ENCODE data around the gene ZNF488. TPM values are rescaled to one million over a fixed set of nuclear protein-coding genes. Genes with fewer than 3 reads are reported as not detected.

The ZNF488 gene
- polyA plus RNA-seq, 1 donor from 2014 or later, result 0.85 TPM

- H3K4me3 ChIP-seq (ENCODE audit: low read length), result no peak overlapping the region
- H3F3A ChIP-seq (ENCODE audit: insufficient read depth, low read length, poor library complexity, severe bottlenecking), result no peaks in the 10 kb centered on the region
- H3K9me2 ChIP-seq (ENCODE audit: insufficient read depth, low read length), result no peaks in the 10 kb centered on the region
- H3K27ac ChIP-seq (ENCODE audit: low read length), result no peak overlapping the region
- no peak overlapping the region for H3K4me2 ChIP-seq (ENCODE audit: low read length)
- H3K9me3 ChIP-seq (ENCODE audit: low read length), result no peaks in the 10 kb centered on the region
- no peaks in the 10 kb centered on the region for H3K79me2 ChIP-seq (replicated peaks; ENCODE audit: insufficient read depth, low read length)
- no peak overlapping the region for H2AFZ ChIP-seq (ENCODE audit: low read depth, low read length)
- no peak overlapping the region for H3K9ac ChIP-seq (ENCODE audit: low read length)
- no peak for TF ChIP-seq CTCF (IDR thresholded peaks at IDR 0.05; ENCODE audit: poor library complexity, severe bottlenecking)
- no peak for TF ChIP-seq EZH2 (IDR thresholded peaks at IDR 0.05; ENCODE audit: borderline replicate concordance, insufficient read depth, low read length, poor library complexity, severe bottlenecking)
- TF ChIP-seq MXI1 (conservative IDR thresholded peaks at IDR 0.05; ENCODE audit: poor library complexity, severe bottlenecking), result no peak
- TF ChIP-seq EP300 (conservative IDR thresholded peaks at IDR 0.05; ENCODE audit: poor library complexity, severe bottlenecking), result no peak
- no peak for TF ChIP-seq TAF1 (IDR thresholded peaks at IDR 0.05; ENCODE audit: low read depth)
- TF ChIP-seq SMC3 (conservative IDR thresholded peaks at IDR 0.05; ENCODE audit: poor library complexity), result no peak
- no peak for TF ChIP-seq POLR2AphosphoS5 (IDR thresholded peaks at IDR 0.05)
- TF ChIP-seq RAD21 (conservative IDR thresholded peaks at IDR 0.05), result no peak
- TF ChIP-seq, protein P1, sequence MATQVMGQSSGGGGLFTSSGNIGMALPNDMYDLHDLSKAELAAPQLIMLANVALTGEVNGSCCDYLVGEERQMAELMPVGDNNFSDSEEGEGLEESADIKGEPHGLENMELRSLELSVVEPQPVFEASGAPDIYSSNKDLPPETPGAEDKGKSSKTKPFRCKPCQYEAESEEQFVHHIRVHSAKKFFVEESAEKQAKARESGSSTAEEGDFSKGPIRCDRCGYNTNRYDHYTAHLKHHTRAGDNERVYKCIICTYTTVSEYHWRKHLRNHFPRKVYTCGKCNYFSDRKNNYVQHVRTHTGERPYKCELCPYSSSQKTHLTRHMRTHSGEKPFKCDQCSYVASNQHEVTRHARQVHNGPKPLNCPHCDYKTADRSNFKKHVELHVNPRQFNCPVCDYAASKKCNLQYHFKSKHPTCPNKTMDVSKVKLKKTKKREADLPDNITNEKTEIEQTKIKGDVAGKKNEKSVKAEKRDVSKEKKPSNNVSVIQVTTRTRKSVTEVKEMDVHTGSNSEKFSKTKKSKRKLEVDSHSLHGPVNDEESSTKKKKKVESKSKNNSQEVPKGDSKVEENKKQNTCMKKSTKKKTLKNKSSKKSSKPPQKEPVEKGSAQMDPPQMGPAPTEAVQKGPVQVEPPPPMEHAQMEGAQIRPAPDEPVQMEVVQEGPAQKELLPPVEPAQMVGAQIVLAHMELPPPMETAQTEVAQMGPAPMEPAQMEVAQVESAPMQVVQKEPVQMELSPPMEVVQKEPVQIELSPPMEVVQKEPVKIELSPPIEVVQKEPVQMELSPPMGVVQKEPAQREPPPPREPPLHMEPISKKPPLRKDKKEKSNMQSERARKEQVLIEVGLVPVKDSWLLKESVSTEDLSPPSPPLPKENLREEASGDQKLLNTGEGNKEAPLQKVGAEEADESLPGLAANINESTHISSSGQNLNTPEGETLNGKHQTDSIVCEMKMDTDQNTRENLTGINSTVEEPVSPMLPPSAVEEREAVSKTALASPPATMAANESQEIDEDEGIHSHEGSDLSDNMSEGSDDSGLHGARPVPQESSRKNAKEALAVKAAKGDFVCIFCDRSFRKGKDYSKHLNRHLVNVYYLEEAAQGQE (IDR thresholded peaks at IDR 0.05; ENCODE audit: borderline replicate concordance), result no peak
- no peaks in the 10 kb centered on the region for H3K27me3 ChIP-seq (ENCODE audit: insufficient read depth, low read depth, low read length)
- no peaks in the 10 kb centered on the region for H3K36me3 ChIP-seq (ENCODE audit: insufficient read depth, low read length)
- H4K20me1 ChIP-seq (ENCODE audit: insufficient read depth), result no peaks in the 10 kb centered on the region
Measured at GRCh38 chr10:47421057-47421952, 37.2 kb upstream of the ZNF488 start.

DNA sequence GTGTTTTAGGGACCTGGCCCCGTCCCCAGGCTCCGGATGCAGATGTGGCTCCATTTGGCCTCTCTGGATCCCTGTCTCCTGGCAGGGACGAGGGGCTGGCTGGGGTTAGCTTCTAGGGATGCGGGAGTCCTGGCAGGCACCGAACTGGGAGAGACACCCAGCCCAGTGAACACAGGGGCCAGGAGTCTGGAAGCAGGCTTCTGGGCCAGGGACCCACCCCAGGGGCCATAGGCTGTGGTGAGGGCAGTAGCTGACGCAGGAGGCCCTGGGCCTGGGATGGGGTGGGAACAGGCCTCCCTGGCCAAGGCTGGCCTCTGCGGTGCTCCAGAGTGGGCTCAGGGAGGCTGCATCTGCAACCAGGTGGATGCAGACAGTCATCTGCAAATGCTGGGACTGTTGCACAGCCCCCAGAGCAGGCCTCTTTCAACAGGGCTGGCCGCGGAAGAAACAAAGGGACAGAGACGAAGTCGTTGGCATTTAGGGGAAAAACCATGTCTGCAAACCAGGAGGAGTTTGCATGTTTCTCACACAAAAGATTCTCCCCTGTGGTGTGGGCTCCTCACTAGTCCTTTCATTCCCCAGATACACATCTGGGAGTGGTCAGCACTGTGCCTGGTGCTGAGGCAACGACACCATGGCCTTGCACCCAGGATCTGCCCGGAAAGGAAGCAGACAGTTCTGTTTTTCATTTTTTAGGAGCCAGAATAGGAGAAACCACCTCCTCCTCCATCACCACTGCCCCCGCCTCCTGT, 36.4 kb upstream of the ZNF488 start:
- Histone ChIP-seq H2AFZ (ENCODE audit: low read depth, low read length) (no peak overlapping the region), H3F3A (ENCODE audit: insufficient read depth, low read length, poor library complexity, severe bottlenecking) (no peaks in the 10 kb centered on the region), H3K27me3 (ENCODE audit: insufficient read depth, low read depth, low read length) (no peaks in the 10 kb centered on the region), H3K4me2 (ENCODE audit: low read length) (no peak overlapping the region), H3K9ac (ENCODE audit: low read length) (no peak overlapping the region), H3K9me3 (ENCODE audit: low read length) (no peaks in the 10 kb centered on the region), H3K4me3 (ENCODE audit: low read length) (no peak overlapping the region), H3K36me3 (ENCODE audit: insufficient read depth, low read length) (no peaks in the 10 kb centered on the region), H3K9me2 (ENCODE audit: insufficient read depth, low read length) (no peaks in the 10 kb centered on the region), H3K27ac (ENCODE audit: low read length) (no peak overlapping the region), H3K79me2 (replicated peaks; ENCODE audit: insufficient read depth, low read length) (no peaks in the 10 kb centered on the region), H4K20me1 (ENCODE audit: insufficient read depth) (no peaks in the 10 kb centered on the region)
- TF ChIP-seq EZH2 (IDR thresholded peaks at IDR 0.05; ENCODE audit: borderline replicate concordance, insufficient read depth, low read length, poor library complexity, severe bottlenecking), result no peak
- TF ChIP-seq, protein P1 (IDR thresholded peaks at IDR 0.05; ENCODE audit: borderline replicate concordance), result no peak
- TF ChIP-seq EP300 (conservative IDR thresholded peaks at IDR 0.05; ENCODE audit: poor library complexity, severe bottlenecking), result no peak
- no peak for TF ChIP-seq POLR2AphosphoS5 (IDR thresholded peaks at IDR 0.05)
- TF ChIP-seq MXI1 (conservative IDR thresholded peaks at IDR 0.05; ENCODE audit: poor library complexity, severe bottlenecking), result no peak
- no peak for TF ChIP-seq SMC3 (conservative IDR thresholded peaks at IDR 0.05; ENCODE audit: poor library complexity)

All from neural cell (in vitro differentiated cells).